Fibroblast of lung (primary cell): ENCODE results near the gene PSAT1. TPM values are rescaled to one million over a fixed set of nuclear protein-coding genes. Genes with fewer than 3 reads are reported as not detected.

Source experiments
- DNase-seq, 2 donors: peaks; one replicate each; pipeline versions ENCODE4 v3.0.0 to v3.0.0-alpha.2; 2010; ENCODE audit warnings: low read depth in 2 of 2
- H2AFZ ChIP-seq: 2 replicates; pipeline ENCODE4 v1.5.1; 2012; ENCODE audit warnings: low read length, control low read depth, inconsistent platforms
- H3K27ac ChIP-seq: 2 replicates; pipeline ENCODE4 v1.5.1; 2011; ENCODE audit warnings: low read length, control low read depth; ENCODE audit not compliant: insufficient read depth
- H3K27me3 ChIP-seq: 2 replicates; pipeline ENCODE4 v1.5.1; 2011; ENCODE audit warnings: mild to moderate bottlenecking, low read length; ENCODE audit not compliant: control insufficient read depth, insufficient read depth
- H3K36me3 ChIP-seq: 2 replicates; pipeline ENCODE4 v1.5.1; 2011; ENCODE audit warnings: low read length; ENCODE audit not compliant: control insufficient read depth, insufficient read depth
- H3K4me1 ChIP-seq: 2 replicates; pipeline ENCODE4 v1.5.1; 2011; ENCODE audit warnings: low read length; ENCODE audit not compliant: control insufficient read depth, insufficient read depth; ENCODE audit errors: extremely low read depth
- H3K4me2 ChIP-seq: 2 replicates; pipeline ENCODE4 v1.5.1; 2011; ENCODE audit warnings: low read length, control low read depth; ENCODE audit not compliant: insufficient read depth; ENCODE audit errors: extremely low read depth
- H3K4me3 ChIP-seq, 4 experiments: fragments of 200-600 bp in 1 of 4; sonication (generic) in 1 of 4; replicated peaks in 1 of 4; 2 replicates each; pipeline ENCODE4 v1.5.1; 2011 to 2016; ENCODE audit warnings: low read length in 4 of 4, low read depth in 3 of 4, mild to moderate bottlenecking in 3 of 4, control low read depth in 2 of 4, inconsistent platforms in 1 of 4, mixed read lengths in 1 of 4; ENCODE audit not compliant: insufficient read depth in 1 of 4; ENCODE audit errors: control extremely low read depth in 1 of 4
- H3K79me2 ChIP-seq: 2 replicates; pipeline ENCODE4 v1.5.1; 2012; ENCODE audit warnings: mild to moderate bottlenecking, low read length, inconsistent platforms; ENCODE audit not compliant: control insufficient read depth, insufficient read depth
- H3K9ac ChIP-seq: 2 replicates; pipeline ENCODE4 v1.5.1; 2011; ENCODE audit warnings: mild to moderate bottlenecking, low read length, control low read depth; ENCODE audit not compliant: insufficient read depth
- H3K9me3 ChIP-seq: 2 replicates; pipeline ENCODE4 v1.5.1; 2012; ENCODE audit warnings: low read depth, low read length; ENCODE audit not compliant: control insufficient read depth, insufficient read depth
- H4K20me1 ChIP-seq: 2 replicates; pipeline ENCODE4 v1.5.1; 2011; ENCODE audit warnings: low read length; ENCODE audit not compliant: control insufficient read depth, insufficient read depth; ENCODE audit errors: extremely low read depth
- CTCF ChIP-seq, 2 donors: IDR thresholded peaks in 1 of 2; conservative IDR thresholded peaks in 1 of 2; 1 replicate in 1 of 2; 2 replicates in 1 of 2; pipeline ENCODE4 v1.5.1; 2011 to 2012; ENCODE audit warnings: low read length in 2 of 2, control low read depth in 1 of 2, inconsistent platforms in 1 of 2, low read depth in 1 of 2, mild to moderate bottlenecking in 1 of 2
- EZH2 ChIP-seq: IDR thresholded peaks from 2 replicates; pipeline ENCODE4 v1.5.1; 2012; ENCODE audit warnings: low read length, control low read depth, mild to moderate bottlenecking; ENCODE audit errors: missing control alignments
- polyA plus RNA-seq, 2 donors: library from polyadenylated mRNA; depleted of rRNA in 1 of 2; stranded (reverse) in 1 of 2; unstranded in 1 of 2; fragments of >200 nt; gene quantifications; 2 replicates each; pipeline ENCODE4 v1.2.1, GENCODE V29; 2011 to 2012; ENCODE audit warnings: missing spikeins in 1 of 2
- total RNA-seq: library from RNA; depleted of rRNA; stranded (reverse); fragments of >200 nt; gene quantifications from 2 replicates; pipeline ENCODE4 v1.2.1, GENCODE V29; 2014

Gene PSAT1
- total and polyA plus RNA-seq, 2 donors (not counting 1 experiment from before 2014, with no cell fraction given): 74.6 to 115 TPM

DNA sequence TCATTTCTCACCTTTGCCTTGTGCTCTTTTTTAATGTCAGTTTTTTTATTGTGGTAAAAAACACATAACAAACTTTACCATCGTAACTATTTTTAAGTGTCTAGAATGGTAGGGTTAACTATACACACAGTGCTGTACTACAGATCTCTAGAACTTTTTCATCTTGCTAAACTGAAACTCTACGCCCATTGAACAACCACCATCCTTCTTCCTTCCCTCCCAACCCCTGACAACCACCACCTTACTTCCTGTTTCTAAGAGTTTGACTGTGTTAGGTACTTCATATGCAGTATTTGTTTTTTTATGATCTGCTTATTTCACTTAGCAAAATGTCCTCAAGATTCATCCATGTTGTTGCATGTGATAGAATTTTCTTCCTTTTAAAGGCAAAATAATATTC lies 54.9 kb downstream of the PSAT1 start:
- TF ChIP-seq CTCF (conservative IDR thresholded peaks at IDR 0.05 in 1 of 2, IDR thresholded peaks at IDR 0.05 in 1 of 2; ENCODE audit: low read depth in 1 of 2, low read length in 2 of 2) (no peak), EZH2 (no peak)
- Histone ChIP-seq H4K20me1 (no peaks in the 10 kb centered on the region), H3K27ac (no peak overlapping the region), H3K27me3 (no peaks in the 10 kb centered on the region), H3K4me3 (no peak overlapping the region), H3K9me3 (no peaks in the 10 kb centered on the region), H2AFZ (no peak overlapping the region), H3K79me2 (no peaks in the 10 kb centered on the region), H3K36me3 (no peaks in the 10 kb centered on the region), H3K4me2 (no peak overlapping the region), H3K4me1 (no peaks in the 10 kb centered on the region), H3K9ac (no peak overlapping the region)
- no peak for DNase-seq

DNA sequence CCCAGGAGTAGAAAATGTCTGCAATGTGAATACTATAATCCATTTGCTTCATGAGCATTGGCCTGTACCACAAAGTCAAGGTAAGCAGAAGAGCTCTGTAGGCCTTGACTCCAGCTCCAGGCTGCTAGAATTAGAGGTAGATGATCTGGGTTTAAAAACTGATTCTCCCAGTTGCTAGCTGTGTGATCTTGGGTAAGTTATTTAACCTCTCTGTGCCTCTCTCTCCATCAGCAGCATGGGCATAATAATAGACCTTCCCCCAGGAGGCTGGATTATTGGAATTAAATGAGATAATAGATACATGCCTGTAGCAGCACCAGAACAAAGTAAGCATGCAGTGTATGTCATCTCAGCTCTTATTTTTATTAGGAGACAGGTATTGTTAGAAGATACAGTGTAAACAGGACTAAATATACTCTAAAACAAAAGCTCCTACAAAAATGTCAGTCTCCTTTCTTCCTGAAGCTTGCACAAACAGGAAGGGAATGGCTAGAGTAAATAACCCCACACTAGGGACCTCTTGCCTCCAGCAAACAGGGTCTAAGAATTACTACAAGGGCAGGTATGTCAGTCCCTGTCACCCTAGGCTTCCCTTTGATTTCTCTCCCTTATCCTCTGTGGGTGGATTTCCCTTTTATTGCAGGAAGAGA lies 57.5 kb downstream of the PSAT1 start:
- Histone ChIP-seq H3K4me3 (no peak overlapping the region), H4K20me1 (no peaks in the 10 kb centered on the region), H2AFZ (no peak overlapping the region), H3K4me2 (no peak overlapping the region), H3K27me3 (no peaks in the 10 kb centered on the region), H3K79me2 (no peaks in the 10 kb centered on the region), H3K9ac (no peak overlapping the region), H3K36me3 (no peaks in the 10 kb centered on the region), H3K9me3 (no peaks in the 10 kb centered on the region), H3K27ac (no peak overlapping the region), H3K4me1 (no peaks in the 10 kb centered on the region)
- DNase-seq: no peak
- TF ChIP-seq CTCF (conservative IDR thresholded peaks at IDR 0.05 in 1 of 2, IDR thresholded peaks at IDR 0.05 in 1 of 2; ENCODE audit: low read depth in 1 of 2, low read length in 2 of 2): no peak
- TF ChIP-seq EZH2: no peak

DNA sequence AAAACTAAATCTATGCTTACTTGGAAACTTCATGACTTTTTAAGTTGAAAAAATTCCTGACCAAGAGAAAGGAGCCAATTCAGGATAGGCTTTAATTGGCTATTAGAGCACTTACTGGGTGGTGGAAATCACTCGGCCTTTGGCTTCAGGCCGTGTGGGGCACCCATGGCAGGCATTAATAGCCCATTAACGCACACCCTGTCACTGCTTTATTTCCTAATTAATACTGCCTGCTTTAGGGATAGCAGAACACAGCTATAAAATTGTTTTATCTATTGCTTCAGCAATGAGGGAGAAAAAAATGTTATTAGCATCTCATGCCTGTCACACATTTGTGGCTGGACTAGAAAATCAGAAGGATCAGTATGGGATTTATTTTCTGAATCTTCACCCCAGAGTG lies 58.1 kb downstream of the PSAT1 start:
- Histone ChIP-seq H3K4me1 (no peaks in the 10 kb centered on the region), H3K27ac (no peak overlapping the region), H3K4me2 (no peak overlapping the region), H3K9me3 (no peaks in the 10 kb centered on the region), H3K27me3 (no peaks in the 10 kb centered on the region), H3K79me2 (no peaks in the 10 kb centered on the region), H4K20me1 (no peaks in the 10 kb centered on the region), H2AFZ (no peak overlapping the region), H3K9ac (no peak overlapping the region), H3K36me3 (no peaks in the 10 kb centered on the region), H3K4me3 (no peak overlapping the region)
- no peak for DNase-seq
- TF ChIP-seq CTCF (conservative IDR thresholded peaks at IDR 0.05 in 1 of 2, IDR thresholded peaks at IDR 0.05 in 1 of 2; ENCODE audit: low read depth in 1 of 2, low read length in 2 of 2): no peak
- TF ChIP-seq EZH2: no peak
